AG09309 (cell line): ENCODE results near the gene ASTN2.

Experiments used
- DNase-seq: peaks from one replicate; pipeline ENCODE4 v3.0.0-alpha.2; 2010; ENCODE audit warnings: low read depth
- H3K4me3 ChIP-seq: 2 replicates; pipeline ENCODE4 v1.5.1; 2011; ENCODE audit warnings: mild to moderate bottlenecking, low read depth, low read length, moderate library complexity; ENCODE audit not compliant: control insufficient read depth
- TF ChIP-seq, protein P1 (sequence below): IDR thresholded peaks from 2 replicates; pipeline ENCODE4 v1.5.1; 2011; ENCODE audit warnings: mild to moderate bottlenecking, low read depth, low read length, inconsistent platforms; ENCODE audit not compliant: insufficient read depth, control insufficient read depth; ENCODE audit errors: missing control alignments

Gene ASTN2

DNA sequence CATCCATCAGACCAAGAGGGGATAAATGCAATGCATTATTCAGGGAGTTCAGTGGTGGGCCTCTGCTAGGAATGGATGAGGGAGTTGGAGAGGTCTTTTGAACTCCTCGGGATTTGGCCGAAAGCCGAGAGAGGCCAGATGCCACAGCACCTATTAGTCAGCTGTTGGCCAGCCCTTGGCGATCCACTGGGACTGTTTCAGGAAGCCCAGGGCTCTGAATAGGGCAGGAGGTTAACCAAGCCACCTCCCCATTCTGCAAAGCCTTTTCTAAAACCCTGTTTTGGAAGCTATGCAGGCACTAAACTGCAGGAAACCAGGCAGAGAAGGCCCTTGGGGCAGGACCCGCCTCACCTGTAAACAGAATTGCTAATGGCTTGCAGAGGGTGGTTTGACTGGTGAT is 37.8 kb downstream of the ASTN2 start:
- TF ChIP-seq, protein P1, sequence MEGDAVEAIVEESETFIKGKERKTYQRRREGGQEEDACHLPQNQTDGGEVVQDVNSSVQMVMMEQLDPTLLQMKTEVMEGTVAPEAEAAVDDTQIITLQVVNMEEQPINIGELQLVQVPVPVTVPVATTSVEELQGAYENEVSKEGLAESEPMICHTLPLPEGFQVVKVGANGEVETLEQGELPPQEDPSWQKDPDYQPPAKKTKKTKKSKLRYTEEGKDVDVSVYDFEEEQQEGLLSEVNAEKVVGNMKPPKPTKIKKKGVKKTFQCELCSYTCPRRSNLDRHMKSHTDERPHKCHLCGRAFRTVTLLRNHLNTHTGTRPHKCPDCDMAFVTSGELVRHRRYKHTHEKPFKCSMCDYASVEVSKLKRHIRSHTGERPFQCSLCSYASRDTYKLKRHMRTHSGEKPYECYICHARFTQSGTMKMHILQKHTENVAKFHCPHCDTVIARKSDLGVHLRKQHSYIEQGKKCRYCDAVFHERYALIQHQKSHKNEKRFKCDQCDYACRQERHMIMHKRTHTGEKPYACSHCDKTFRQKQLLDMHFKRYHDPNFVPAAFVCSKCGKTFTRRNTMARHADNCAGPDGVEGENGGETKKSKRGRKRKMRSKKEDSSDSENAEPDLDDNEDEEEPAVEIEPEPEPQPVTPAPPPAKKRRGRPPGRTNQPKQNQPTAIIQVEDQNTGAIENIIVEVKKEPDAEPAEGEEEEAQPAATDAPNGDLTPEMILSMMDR: no peak
- DNase-seq: no peak
- H3K4me3 ChIP-seq: no peak overlapping the region

DNA sequence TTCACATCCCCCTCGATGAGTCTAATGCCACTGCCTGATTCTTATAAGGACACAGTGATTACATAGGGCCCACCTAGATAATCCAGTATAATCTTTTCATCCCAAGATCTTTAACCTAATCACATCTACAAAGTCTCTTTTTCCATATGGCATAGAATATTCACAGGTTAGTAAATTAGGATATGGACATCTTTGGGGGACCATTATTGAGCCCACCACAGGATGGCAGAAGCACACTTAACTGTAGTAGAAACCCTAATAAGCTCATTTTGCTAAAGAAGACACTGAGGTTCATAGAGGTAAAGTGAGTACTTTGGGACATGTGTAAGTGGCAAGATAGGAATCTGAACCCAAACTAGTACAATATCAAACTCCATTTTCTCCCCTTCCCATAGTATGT is 38.9 kb downstream of the ASTN2 start:
- no peak for DNase-seq
- no peak overlapping the region for H3K4me3 ChIP-seq
- TF ChIP-seq, protein P1: no peak

DNA sequence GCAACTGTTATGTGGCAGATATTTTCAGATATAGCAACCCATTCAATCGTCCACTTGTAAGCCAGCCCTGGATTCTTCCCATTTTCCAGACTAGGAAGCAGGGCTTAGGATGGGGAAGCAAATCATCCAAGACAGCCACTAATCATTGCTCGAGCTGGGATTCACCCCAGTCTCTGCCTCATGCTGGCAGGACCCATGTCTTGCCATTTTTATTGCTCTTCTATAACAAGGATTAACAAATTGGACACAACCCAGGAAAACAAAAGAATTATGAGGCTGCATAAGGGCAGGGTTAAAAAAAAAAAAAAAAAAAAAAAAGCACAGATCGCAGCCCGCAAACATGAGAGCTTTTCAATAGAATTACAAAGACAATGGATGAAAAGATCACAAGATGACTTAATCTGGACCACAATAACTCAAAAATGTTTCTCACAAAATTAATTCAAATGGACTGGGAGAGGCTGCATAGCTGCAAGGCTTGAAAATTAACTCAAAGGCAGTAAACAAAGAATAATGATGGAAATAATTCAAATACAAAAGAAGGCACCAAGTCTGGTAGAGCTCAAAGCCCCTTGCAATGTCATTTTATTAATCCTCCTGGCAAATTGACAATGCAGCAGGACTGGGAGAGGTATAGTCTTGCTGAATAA is 40.7 kb downstream of the ASTN2 start:
- TF ChIP-seq, protein P1: no peak
- no peak for DNase-seq
- no peak overlapping the region for H3K4me3 ChIP-seq

DNA sequence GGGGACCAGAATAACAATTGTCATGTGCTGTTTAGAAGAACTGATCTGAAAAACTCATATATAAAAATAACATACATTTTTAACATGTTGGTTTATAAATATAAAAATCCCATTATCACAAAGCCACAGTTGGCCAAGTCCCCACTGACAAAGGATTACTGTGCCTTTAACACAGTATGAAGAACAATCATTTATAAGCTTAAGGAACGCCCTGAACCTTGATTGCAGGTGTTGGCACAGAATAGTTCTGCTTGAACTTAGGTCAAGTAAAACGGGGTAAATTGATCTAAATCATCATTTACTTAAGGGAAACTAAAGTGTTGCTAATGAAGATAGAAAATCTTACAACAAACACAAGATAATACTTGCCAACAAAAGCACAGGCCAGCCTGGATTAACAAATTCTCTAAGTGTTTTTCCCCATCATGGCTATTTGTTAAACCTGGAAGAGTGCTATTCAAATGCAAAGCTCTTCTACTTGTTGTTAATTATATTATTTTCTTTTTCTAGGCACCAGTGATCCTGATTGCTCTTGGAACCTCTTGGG is 46.1 kb downstream of the ASTN2 start:
- H3K4me3 ChIP-seq: no peak overlapping the region
- DNase-seq: no peak
- TF ChIP-seq, protein P1: no peak

DNA sequence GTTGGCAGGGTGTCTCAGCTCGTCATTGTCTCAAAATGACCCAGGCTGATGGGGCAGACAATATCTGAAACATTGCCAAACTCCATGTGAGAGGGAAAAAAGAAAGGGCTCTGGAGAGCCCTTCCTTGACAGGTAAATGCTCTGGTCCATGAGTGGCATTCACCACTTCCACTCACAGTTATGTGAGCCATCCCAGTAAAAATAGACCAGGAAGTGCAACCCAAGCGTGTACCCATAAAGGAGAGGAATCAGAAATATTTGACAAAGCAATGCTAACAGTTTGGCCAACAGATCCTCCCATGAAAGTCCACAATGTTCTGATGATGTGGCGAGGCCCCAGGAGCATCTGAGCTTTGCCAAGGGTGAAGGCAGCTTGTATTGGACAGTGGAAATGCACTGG is 49.4 kb downstream of the ASTN2 start:
- TF ChIP-seq, protein P1: no peak

DNA sequence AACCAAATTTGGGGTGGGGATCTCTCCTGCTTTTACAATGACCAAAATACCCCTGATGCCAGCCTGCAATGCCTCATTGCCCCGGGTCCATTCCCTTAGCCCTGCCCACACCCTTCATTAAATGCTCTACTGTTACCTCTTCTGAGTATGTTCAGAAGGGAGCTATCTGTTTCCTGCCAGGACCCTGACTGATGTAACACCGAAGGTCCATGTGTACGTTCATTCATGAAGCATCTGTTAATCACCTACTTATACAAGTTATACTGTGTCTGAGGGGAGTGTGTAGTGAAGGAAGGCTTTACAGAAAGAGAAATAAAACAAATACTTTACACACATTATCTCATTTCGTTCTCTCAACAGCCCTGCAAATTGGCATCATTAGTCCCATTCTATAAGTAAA is 51.9 kb downstream of the ASTN2 start:
- H3K4me3 ChIP-seq: no peak overlapping the region
- TF ChIP-seq, protein P1: no peak
- DNase-seq: no peak

More for the DNA sequence above, 49.4 kb downstream of the ASTN2 start:
- H3K4me3 ChIP-seq: no peak overlapping the region
- no peak for DNase-seq

DNA sequence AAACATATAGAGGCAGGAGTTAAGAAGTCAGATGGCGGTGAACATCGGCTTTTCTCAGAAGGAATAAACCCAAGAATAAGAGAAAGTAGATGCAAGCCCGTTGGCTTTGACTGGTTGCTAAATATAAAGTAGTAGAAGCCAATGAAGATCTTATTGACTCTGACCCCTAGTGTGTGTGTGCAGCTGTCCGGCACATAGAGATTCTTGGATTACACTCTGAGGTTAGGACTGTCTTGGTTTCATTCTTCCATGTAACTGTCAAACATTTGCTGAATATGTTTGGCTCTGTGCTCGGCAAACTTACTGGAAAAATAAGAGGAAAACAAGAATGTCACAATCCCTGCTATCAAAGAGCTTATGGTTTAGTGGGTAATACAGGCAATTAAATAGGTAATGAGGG is 54.9 kb downstream of the ASTN2 start:
- H3K4me3 ChIP-seq: no peak overlapping the region
- no peak for DNase-seq
- TF ChIP-seq, protein P1: no peak
